SK-N-SH (cell line): ENCODE measurements around the gene HLF. TPM values are rescaled to one million over a fixed set of nuclear protein-coding genes. Genes with fewer than 3 reads are reported as not detected.

Source experiments
- CTCF ChIA-PET: fragments of 300-600, 350-600 bp; formaldehyde crosslinking; extraction: SDS; loops from one replicate; lab custom pipeline; 2021; lab: Yijun Ruan, JAX
- POLR2A ChIA-PET: fragments of 350-600 bp; sonication (Branson Sonifier 250); formaldehyde crosslinking; extraction: SDS; loops from one replicate; lab custom pipeline; 2020; ENCODE audit warnings: antibody characterized with exemption, inconsistent platforms; lab: Yijun Ruan, JAX
- DNase-seq: peaks from one replicate; pipeline ENCODE4 v3.0.0; 2012
- H2AFZ ChIP-seq: fragments of 200-600 bp; sonication (generic); 2 replicates; pipeline ENCODE4 v1.8.1; 2016; ENCODE audit warnings: antibody characterized with exemption, mild to moderate bottlenecking, low read depth
- H3F3A ChIP-seq: fragments of 200-600 bp; sonication (generic); replicated peaks from 2 replicates; pipeline ENCODE3; 2016; ENCODE audit warnings: antibody characterized with exemption, mild to moderate bottlenecking; ENCODE audit not compliant: insufficient read depth
- H3K27ac ChIP-seq, 2 experiments: fragments of 200-500 bp in 1 of 2; fragments of 200-600 bp in 1 of 2; sonication (Bioruptor generic) in 1 of 2; sonication (generic), shearing (Covaris generic) in 1 of 2; 2 replicates each; pipeline versions ENCODE4 v1.5.1 to v1.6.1; 2014 to 2016; ENCODE audit warnings: low read depth in 2 of 2, inconsistent platforms in 1 of 2, low read length in 1 of 2, mild to moderate bottlenecking in 1 of 2, mixed read lengths in 1 of 2
- H3K27me3 ChIP-seq: fragments of 200-600 bp; sonication (generic), shearing (Covaris generic); 2 replicates; pipeline ENCODE4 v1.6.1; 2016; ENCODE audit warnings: mixed run types; ENCODE audit not compliant: insufficient read depth
- H3K36me3 ChIP-seq, 2 experiments: fragments of 200-500 bp in 1 of 2; fragments of 200-600 bp in 1 of 2; sonication (Bioruptor generic) in 1 of 2; sonication (generic) in 1 of 2; replicated peaks in 1 of 2; 2 replicates each; pipeline versions ENCODE3 to v1.5.1; 2014 to 2016; ENCODE audit warnings: low read length in 1 of 2, mild to moderate bottlenecking in 1 of 2; ENCODE audit not compliant: insufficient read depth in 2 of 2, control insufficient read depth in 1 of 2
- H3K4me1 ChIP-seq, 2 experiments: fragments of 200-500 bp in 1 of 2; fragments of 200-600 bp in 1 of 2; sonication (Bioruptor generic) in 1 of 2; sonication (generic), shearing (Covaris generic) in 1 of 2; 2 replicates each; pipeline versions ENCODE4 v1.5.1 to v1.6.1; 2014 to 2016; ENCODE audit warnings: low read depth in 1 of 2, low read length in 1 of 2, mixed run types in 1 of 2; ENCODE audit not compliant: insufficient read depth in 2 of 2, control insufficient read depth in 1 of 2
- H3K4me2 ChIP-seq: fragments of 200-600 bp; sonication (generic), shearing (Covaris generic); 2 replicates; pipeline ENCODE4 v1.6.1; 2017; ENCODE audit warnings: mixed run types
- H3K4me3 ChIP-seq, 2 experiments: fragments of 200-500 bp in 1 of 2; fragments of 200-600 bp in 1 of 2; sonication (Bioruptor generic) in 1 of 2; sonication (generic), shearing (Covaris generic) in 1 of 2; 2 replicates each; pipeline versions ENCODE4 v1.5.1 to v1.8.1; 2014 to 2016; ENCODE audit warnings: low read depth in 2 of 2, inconsistent platforms in 1 of 2, low read length in 1 of 2, mild to moderate bottlenecking in 1 of 2, mixed read lengths in 1 of 2, moderate library complexity in 1 of 2
- H3K79me2 ChIP-seq: fragments of 200-600 bp; sonication (generic); 2 replicates; pipeline ENCODE4 v1.8.1; 2017; ENCODE audit warnings: mild to moderate bottlenecking; ENCODE audit not compliant: insufficient read depth
- H3K9ac ChIP-seq: fragments of 200-600 bp; sonication (generic); 2 replicates; pipeline ENCODE4 v1.6.1; 2017; ENCODE audit warnings: mixed run types
- H3K9me2 ChIP-seq: fragments of 200-600 bp; sonication (generic); 2 replicates; pipeline ENCODE4 v1.6.1; 2017; ENCODE audit warnings: mixed run types
- H3K9me3 ChIP-seq: fragments of 200-600 bp; sonication (generic); 2 replicates; pipeline ENCODE4 v1.6.1; 2017; ENCODE audit warnings: mixed run types, mild to moderate bottlenecking, moderate library complexity
- H4K20me1 ChIP-seq: fragments of 200-600 bp; sonication (generic); 2 replicates; pipeline ENCODE4 v1.6.1; 2017; ENCODE audit warnings: mild to moderate bottlenecking, mixed run types; ENCODE audit not compliant: insufficient read depth
- CTCF ChIP-seq: fragments of 200-600 bp; sonication (generic); IDR thresholded peaks from 2 replicates; pipeline ENCODE4 v1.6.1; 2017; ENCODE audit warnings: antibody characterized with exemption, mild to moderate bottlenecking, moderate library complexity
- EP300 ChIP-seq, 2 experiments: IDR thresholded peaks; 2 replicates each; pipeline versions ENCODE4 v1.4.0 to v1.6.1; 2012; ENCODE audit warnings: borderline replicate concordance in 1 of 2, low read depth in 1 of 2, low read length in 1 of 2
- FOXJ3 ChIP-seq: sonication (generic); formaldehyde crosslinking; IDR thresholded peaks from 2 replicates; pipeline ENCODE4 v1.5.1; 2020; ENCODE audit warnings: mild to moderate bottlenecking, missing genetic modification reagents
- GABPA ChIP-seq: IDR thresholded peaks from 2 replicates; pipeline ENCODE4 v1.4.0; 2012; ENCODE audit warnings: low read depth, mild to moderate bottlenecking
- GATA2 ChIP-seq: sonication (generic); formaldehyde crosslinking; IDR thresholded peaks from 2 replicates; pipeline ENCODE4 v1.5.0; 2020; ENCODE audit warnings: mild to moderate bottlenecking, missing genetic modification reagents
- JUND ChIP-seq: IDR thresholded peaks from 2 replicates; pipeline ENCODE4 v1.4.0; 2012
- MEF2A ChIP-seq: IDR thresholded peaks from 2 replicates; pipeline ENCODE4 v1.4.0; 2012; ENCODE audit warnings: low read depth, borderline replicate concordance
- MXI1 ChIP-seq: IDR thresholded peaks from 2 replicates; pipeline ENCODE4 v1.6.1; 2012; ENCODE audit warnings: mild to moderate bottlenecking, low read depth, low read length, improper control_type of control experiment
- POLR2AphosphoS5 ChIP-seq: IDR thresholded peaks from 2 replicates; pipeline ENCODE4 v1.6.1; 2012; ENCODE audit warnings: low read depth, low read length
- RCOR1 ChIP-seq: fragments of 150-350 bp; IDR thresholded peaks from 2 replicates; pipeline ENCODE4 v1.6.1; 2017; ENCODE audit warnings: antibody characterized with exemption, low read length
- REST ChIP-seq: IDR thresholded peaks from 2 replicates; pipeline ENCODE4 v1.6.1; 2012; ENCODE audit warnings: mild to moderate bottlenecking, low read depth, low read length, moderate library complexity
- RFX5 ChIP-seq: IDR thresholded peaks from 2 replicates; pipeline ENCODE4 v1.6.1; 2012; ENCODE audit warnings: mild to moderate bottlenecking, improper control_type of control experiment, low read length
- SIN3A ChIP-seq: IDR thresholded peaks from 2 replicates; pipeline ENCODE4 v1.6.1; 2012; ENCODE audit warnings: low read depth, mild to moderate bottlenecking, low read length, moderate library complexity, borderline replicate concordance
- WGBS: methylation state at CpG from one replicate; pipeline ENCODE4 v1.1.6; 2017; ENCODE audit warnings: low lambda C conversion rate; 5-methylcytosine and 5-hydroxymethylcytosine counted together
- polyA plus RNA-seq, 3 experiments: library from polyadenylated mRNA; depleted of rRNA; stranded (reverse); fragments of >200 nt; gene quantifications; 2 replicates each; pipeline ENCODE4 v1.2.3, GENCODE V29; 2012

The HLF gene
- polyA plus RNA-seq, 1 of the 3 experiments (the other 2 are of a cell fraction), result 0.03 TPM

DNA sequence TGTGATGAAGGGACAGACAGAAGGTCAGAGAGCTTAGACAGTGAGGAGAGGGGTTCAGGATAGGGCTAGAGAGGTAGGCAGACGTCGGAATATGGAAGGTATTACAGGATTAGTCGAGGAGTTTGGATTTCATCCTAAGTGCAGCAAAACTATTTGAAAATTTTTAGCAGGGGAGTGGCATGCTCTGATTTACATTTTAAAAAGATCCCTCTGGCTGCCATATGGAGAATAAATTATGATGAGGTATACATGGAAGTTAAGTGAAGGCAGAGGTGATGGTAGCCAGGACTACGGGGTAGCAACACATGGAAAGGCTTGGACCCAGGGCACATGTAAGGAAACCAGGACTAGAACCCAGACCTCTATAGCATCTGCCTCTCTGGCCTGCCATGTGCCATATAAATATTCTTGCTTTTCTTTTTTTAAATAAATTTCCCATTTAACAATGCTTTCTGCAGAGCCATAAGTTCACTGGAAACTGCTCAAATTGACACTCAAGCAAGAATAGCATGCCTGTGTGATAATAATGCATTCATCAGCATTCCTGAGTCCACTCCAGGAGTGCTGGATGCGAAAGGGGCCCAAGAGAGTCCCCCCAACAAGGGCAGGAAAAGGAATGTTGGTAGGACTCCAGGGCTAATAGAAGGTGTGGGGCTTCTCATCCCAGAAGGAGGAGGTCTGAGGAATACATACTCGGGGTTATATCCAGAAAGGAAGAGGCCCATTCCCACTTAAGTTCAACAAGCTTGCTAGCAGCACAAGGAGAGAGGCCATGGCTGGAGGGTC, 78.2 kb downstream of the HLF start:
- CTCF ChIA-PET, result interaction anchor here (1.4 to 3.4 kb wide), 3 partner anchors 13 to 350 kb away, joined by 5 to 13 read pairs (median 9); no protein-coding TSS in a partner anchor
- Histone ChIP-seq H3K4me2 (no peak overlapping the region), H3K9me3 (no peaks in the 10 kb centered on the region), H3K4me3 (no peak overlapping the region), H3K9ac (no peak overlapping the region), H3K79me2 (no peaks in the 10 kb centered on the region), H4K20me1 (no peaks in the 10 kb centered on the region), H3K36me3 (no peaks in the 10 kb centered on the region), H3K27me3 (no peaks in the 10 kb centered on the region), H3K27ac (no peak overlapping the region), H3K4me1 (peaks cover 0 to 5% of the 10 kb centered on the region in 2 experiments; a peak in 1 of 4 replicates), H2AFZ (no peak overlapping the region), H3K9me2 (no peaks in the 10 kb centered on the region), H3F3A (no peaks in the 10 kb centered on the region)
- POLR2A ChIA-PET, result no interaction called here
- TF ChIP-seq RCOR1, result no peak
- no peak for TF ChIP-seq GATA2 (CRISPR knock-in tag)
- no peak for TF ChIP-seq MXI1
- TF ChIP-seq SIN3A, result no peak
- TF ChIP-seq EP300 (IDR thresholded peaks at IDR 0.05; ENCODE audit: borderline replicate concordance in 1 of 2, low read depth in 1 of 2, low read length in 1 of 2), result no peak
- no peak for TF ChIP-seq GABPA
- TF ChIP-seq REST, result no peak
- no peak for TF ChIP-seq JUND
- TF ChIP-seq FOXJ3 (CRISPR knock-in tag), result no peak
- no peak for TF ChIP-seq POLR2AphosphoS5
- TF ChIP-seq MEF2A, result no peak
- no peak for TF ChIP-seq CTCF
- TF ChIP-seq RFX5, result no peak
- 56% methylated on average over 6 of the region's 6 CpGs for WGBS
- no peak for DNase-seq
